Spleen (tissue), 7 donors: ENCODE data around the gene ATP6V0E1.

Source experiments
- CTCF ChIP-seq, 11 experiments: fragments of 200-600 bp in 7 of 11; fragments of 450-650 bp in 4 of 11; sonication (generic) in 4 of 11; IDR thresholded peaks in 8 of 11; conservative IDR thresholded peaks in 3 of 11; 1 replicate in 7 of 11; 2 replicates in 4 of 11; pipeline versions ENCODE4 v1.4.0 to v1.8.0; 2016 to 2021; ENCODE audit warnings: antibody characterized with exemption in 11 of 11, inconsistent platforms in 4 of 11, mild to moderate bottlenecking in 1 of 11
- POLR2A ChIP-seq, 3 donors: fragments of 450-650 bp; IDR thresholded peaks; one replicate each; pipeline ENCODE4 v1.5.1; 2017; ENCODE audit warnings: antibody characterized with exemption in 3 of 3, mild to moderate bottlenecking in 1 of 3
- POLR2AphosphoS5 ChIP-seq, 3 donors: sonication (generic); formaldehyde crosslinking; IDR thresholded peaks; one replicate each; pipeline ENCODE4 v1.5.1; 2017; ENCODE audit warnings: antibody characterized with exemption in 3 of 3
- donor health status: DM: no; HTN: no; CAD: no; lungs with moderate emphysema.
- donor health status: DM: no; HTN: no; CAD: no.
- donor health status: DM: no; HTN: no; CAD: no.

- TF ChIP-seq CTCF (IDR thresholded peaks at IDR 0.05 in 8 of 11, conservative IDR thresholded peaks at IDR 0.05 in 3 of 11), result no peak
- no peak for TF ChIP-seq POLR2A (IDR thresholded peaks at IDR 0.05)
- no peak for TF ChIP-seq POLR2AphosphoS5 (IDR thresholded peaks at IDR 0.05)
Observed at GRCh38 chr5:173016598-173017046, 33.1 kb downstream of the ATP6V0E1 start.
